Measurements from ENCODE around the gene GPR62.

The GPR62 gene

DNA sequence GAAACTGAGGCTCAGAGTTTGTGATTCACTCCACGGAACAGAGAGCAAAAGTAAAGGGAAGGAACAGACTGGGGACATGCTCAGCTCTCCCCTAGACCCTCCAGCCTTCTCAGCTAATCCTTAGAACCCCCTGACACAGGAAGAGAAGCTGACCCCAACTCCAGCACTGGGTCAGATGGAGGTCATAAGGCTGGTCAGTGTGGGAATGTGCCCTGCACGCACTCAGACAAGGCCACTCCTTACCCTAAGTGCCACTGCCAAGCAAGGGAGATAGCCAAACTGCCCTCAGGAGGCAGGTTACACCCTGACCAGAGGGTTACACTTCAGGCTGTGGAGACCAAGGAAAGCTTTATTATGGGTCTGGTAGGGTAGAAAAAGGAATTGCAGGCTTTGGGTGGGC, 39.3 kb downstream of the GPR62 start:
- FAIRE-seq (no peak), DNase-seq (ENCODE audit: insufficient read length, low spot score) (no peak)
- no peak for TF ChIP-seq POLR2A (IDR thresholded peaks at IDR 0.05; ENCODE audit: low read depth, low read length)

DNA sequence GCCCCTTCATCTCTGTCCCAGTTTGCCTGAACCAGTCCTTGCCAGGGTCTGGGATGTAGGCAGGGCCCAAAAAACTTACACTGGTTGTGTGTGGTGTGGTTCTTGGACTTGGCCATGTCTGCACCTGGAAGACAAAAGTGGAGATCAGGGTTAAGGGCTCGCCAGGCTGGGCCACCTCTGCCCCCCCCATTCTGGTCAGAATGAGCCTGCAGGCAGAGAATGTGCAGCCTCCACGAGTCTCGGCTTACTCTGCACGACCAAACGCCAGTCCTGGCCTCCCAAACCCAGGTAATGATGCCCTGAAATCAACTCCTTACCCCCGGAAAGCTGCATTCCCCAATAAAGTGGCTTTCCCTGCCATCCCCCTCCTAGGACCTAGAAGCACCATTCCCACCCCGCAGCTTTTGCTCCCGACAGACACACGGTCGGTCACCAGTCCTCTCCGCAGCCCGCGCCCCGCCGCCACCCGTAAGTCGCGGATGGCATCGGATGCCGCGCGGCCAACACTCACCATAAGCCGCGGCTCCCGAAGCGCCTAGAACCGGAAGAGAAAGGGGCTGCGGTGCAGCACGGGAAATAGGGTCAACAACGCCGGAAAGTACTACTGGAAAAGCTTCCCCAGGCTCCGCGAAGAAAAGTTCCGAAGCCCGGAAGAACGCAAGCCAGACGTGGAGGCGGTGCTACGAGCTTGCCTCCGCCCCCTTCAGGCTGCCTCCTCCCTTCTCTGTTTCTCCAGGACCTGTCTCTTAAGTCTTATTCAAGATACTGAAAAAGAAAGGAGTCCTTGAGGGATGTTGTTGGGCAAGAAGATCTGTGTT, 40.4 kb downstream of the GPR62 start, which contains the start of gene RPL29:
RPL29 (minus strand) TSS at position 550 of the 818 bp plus-strand sequence; CDS start at position 116, 434 bp downstream.
- peak; percentile 81 for TF ChIP-seq POLR2A (IDR thresholded peaks at IDR 0.05; ENCODE audit: low read depth, low read length)
- DNase-seq (ENCODE audit: insufficient read length, low spot score) (peak; percentile 88), FAIRE-seq (no peak)

DNA sequence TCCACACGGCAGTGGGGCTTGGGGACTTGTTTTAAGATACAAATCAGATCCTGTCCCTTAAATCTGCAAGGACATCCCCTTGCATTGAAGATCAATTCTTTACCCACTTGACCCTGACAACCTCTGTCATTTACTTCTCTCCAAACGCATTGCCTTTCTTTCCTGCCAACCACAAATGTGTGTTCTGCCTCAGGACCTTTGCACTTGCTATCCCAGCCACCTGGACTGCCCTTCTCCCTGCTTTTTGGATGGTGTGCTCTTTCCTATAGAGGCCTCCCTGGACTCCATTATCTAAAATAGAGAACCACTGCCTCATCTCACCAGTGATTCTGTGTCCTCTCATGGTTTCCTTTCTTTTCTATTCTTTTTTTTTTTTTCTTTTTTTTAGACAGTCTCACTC, 42.0 kb downstream of the GPR62 start:
- FAIRE-seq, result no peak
- no peak for DNase-seq (ENCODE audit: insufficient read length, low spot score)
- TF ChIP-seq POLR2A (IDR thresholded peaks at IDR 0.05; ENCODE audit: low read depth, low read length), result no peak

DNA sequence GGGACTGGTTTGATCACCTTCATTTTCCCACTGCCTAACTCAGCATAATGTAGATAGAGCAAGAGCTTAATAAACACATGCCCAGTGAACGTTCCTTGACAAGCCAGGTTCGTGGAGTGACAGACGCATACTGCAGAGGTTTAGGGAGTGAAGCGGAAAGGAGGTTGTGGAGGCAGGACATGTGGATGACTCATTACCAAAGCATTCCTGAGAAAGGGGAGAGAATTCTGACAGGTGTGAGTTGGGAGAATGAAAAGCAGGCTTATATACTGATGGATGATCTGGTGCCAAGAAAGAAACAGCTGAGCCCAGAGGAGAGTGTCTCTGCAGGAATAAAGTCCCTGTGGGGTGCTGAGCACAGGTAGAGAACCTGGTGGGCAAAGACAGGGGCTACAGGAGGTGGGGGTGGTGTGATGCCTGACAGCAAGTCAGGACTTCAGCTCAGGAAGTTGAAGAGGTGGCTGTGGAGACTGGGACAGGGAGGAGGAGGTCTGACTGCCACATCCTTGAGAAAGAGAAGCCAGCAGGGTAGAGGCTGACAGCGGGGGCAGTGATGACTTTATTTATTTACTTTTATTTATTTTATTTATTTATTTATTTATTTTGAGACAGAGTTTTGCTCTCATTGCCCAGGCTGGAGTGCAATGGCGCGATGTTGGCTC, 42.9 kb downstream of the GPR62 start:
- peak; percentile 82 for DNase-seq (ENCODE audit: insufficient read length, low spot score)
- TF ChIP-seq POLR2A (IDR thresholded peaks at IDR 0.05; ENCODE audit: low read depth, low read length), result no peak
- FAIRE-seq, result no peak

DNA sequence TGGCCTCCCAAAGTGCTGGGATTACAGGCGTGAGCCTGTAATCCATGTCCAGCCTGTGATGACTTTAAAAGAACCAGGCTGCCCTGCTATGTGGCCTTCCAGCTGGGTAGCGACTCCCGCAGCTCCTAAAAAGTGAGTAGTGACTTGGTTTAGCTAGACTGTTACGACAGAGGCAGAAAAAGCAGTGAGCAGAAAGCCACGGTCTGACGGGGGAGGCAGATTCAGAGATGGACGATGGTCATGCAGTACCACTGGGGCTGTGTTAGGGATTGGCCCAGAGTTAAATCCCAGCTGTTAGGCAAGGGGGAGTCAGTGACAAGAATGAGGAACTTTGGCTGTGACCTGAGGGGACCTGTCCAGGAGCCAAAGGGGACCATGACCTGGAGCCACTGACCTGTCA, 43.6 kb downstream of the GPR62 start:
- FAIRE-seq (no peak), DNase-seq (ENCODE audit: insufficient read length, low spot score) (no peak)
- no peak for TF ChIP-seq POLR2A (IDR thresholded peaks at IDR 0.05; ENCODE audit: low read depth, low read length)

DNA sequence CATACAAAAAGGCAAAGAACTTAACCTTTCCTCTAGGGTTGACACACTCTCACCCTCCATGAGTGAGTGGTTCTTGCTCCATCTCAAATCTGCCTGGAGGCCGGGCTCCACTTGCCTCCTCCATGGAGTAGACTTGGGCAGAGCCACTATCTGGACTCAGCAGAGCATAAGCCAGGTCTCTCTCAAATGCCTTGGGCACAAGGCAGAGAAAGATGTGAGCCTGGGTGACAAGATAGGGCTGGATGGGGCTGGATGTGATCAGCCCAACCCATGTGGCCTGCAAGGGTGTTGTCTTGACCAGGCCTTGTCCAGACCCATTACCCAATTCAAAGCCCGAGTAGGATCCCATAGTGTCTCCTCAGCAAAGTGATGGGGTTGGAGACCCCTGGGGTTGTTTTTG, 44.7 kb downstream of the GPR62 start:
- no peak for FAIRE-seq
- no peak for DNase-seq (ENCODE audit: insufficient read length, low spot score)
- no peak for TF ChIP-seq POLR2A (IDR thresholded peaks at IDR 0.05; ENCODE audit: low read depth, low read length)

DNA sequence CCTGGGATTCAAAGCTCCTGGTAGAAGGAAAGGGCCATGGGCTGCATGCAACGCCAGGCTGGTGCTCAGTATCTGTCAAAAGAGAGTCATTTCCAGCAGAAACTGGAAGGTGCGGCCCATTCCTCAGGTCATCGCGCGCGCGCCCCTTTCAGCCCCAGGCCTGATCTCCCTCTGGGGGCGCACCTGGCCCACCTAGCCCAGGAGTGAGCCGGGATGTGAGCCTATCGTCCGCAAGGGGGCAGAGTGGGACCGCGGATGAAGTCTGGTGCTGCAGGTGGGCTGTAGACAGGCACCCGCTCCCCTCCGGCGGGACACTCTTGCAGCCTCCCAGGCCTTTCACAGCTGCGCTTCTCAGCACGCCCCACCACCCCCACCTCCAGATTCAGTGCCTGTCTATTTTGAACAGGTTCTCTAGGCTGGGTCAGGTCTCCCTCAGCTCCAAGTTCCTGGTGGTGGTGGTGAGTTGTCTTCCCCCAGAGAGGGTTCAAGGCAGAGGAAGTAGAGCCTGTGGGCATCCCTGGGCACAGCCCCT, 46.3 kb downstream of the GPR62 start:
- DNase-seq (ENCODE audit: insufficient read length, low spot score) (peak; percentile 89), FAIRE-seq (no peak)

DNA sequence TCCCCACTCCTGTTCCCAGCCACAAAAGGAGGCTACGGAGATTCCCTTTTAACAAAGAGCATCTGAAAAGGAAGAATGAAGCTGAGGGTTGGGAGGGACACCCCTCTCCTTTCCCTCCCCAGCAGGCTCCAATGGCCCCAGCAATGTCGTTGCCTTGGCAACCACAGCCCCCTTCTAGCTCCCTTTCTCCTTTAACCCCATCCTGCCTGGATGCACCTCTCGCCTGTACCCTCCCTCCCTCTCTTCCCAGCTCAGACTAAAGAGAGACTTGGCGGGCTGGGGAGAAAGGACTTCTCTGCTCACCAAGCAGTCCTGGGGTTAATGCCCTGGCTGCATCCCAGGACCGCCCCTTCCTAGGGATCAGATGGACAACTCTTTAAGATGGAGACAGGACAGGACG, 47.6 kb downstream of the GPR62 start:
- no peak for TF ChIP-seq POLR2A (IDR thresholded peaks at IDR 0.05; ENCODE audit: low read depth, low read length)
- no peak for DNase-seq (ENCODE audit: insufficient read length, low spot score)
- no peak for FAIRE-seq

More for the DNA sequence above, 46.3 kb downstream of the GPR62 start:
- TF ChIP-seq POLR2A (IDR thresholded peaks at IDR 0.05; ENCODE audit: low read depth, low read length), result no peak

DNA sequence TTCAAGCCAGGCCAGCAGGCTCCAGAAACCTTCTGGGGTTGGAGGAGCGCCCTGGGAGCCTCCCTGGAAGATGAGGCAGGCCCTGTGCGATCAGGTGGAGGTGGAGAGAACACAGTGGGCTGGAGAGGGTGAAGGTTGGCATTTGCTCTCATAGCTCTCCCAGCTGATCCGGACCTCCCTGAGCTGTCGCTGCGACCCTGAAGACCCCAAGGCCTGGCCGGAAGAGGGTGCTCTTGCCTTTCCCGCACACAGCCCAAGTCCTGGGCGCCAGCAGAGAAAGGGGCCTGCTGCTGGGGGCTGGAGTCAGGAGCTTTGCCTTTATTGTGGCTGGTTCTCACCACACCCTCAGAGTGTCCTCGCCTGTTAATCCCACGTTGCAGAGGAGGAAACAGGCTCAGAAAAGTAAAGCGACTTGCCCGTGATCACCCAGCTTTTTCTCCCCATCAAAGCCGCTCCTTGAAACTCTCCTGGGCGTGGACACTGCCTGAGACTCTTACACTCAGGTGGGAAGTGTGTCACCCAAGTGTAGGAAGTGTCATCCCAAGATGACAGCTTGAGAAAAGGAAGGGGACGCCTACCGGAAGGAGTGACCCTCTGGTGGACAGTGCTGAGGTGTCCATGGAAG, 49.1 kb downstream of the GPR62 start:
- TF ChIP-seq POLR2A (IDR thresholded peaks at IDR 0.05; ENCODE audit: low read depth, low read length), result no peak
- FAIRE-seq, result no peak
- DNase-seq (ENCODE audit: insufficient read length, low spot score), result no peak

DNA sequence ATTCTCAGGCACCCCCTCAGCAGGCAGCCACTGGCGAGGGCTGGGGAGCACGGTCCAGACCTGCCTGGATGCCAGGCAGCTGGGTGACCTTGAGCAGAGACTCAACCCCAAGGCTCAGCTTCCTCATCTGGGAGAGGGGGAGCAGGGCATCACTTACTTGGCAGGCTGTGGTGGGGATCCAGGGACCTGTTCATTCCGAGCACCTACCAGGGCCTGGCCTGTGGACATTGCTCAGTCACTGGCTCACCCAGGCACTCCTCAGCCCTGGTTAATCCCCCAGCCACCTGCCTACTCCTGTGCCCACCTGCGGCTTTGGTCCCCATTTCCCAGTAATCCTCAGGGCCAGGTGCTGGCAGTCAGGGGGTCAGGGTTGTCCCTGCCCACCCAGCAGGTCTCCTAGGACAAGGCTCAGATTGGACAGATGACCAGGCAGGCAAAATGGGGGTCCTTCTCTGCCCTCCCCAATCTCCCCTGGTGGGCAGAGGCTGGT, 49.8 kb downstream of the GPR62 start:
- TF ChIP-seq POLR2A (IDR thresholded peaks at IDR 0.05; ENCODE audit: low read depth, low read length), result no peak
- no peak for FAIRE-seq

DNA sequence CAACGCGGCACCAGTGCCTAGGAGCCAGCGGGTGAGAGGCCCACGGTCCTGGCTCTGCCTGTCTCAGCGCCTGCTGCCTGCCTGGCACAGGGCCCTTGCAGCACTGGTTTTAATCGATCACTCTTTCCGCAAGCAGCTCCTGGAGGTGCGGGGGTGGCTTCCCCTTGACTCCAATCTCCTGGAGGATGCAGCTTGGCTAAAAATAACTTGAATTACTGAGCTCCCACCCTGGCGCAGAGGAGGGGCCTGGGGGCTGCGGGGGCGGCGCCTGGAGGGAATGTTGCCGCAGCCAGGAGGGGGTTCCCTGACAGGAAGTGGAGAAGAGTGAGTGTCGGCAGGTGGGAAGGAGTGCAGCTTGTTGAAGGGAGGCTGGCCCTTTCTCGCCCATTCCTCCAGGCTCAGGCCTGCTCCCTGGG, 50.4 kb downstream of the GPR62 start:
- FAIRE-seq, result no peak
- DNase-seq (ENCODE audit: insufficient read length, low spot score), result no peak
- TF ChIP-seq POLR2A (IDR thresholded peaks at IDR 0.05; ENCODE audit: low read depth, low read length), result no peak

More for the DNA sequence above, 49.8 kb downstream of the GPR62 start:
- DNase-seq (ENCODE audit: insufficient read length, low spot score), result no peak

DNA sequence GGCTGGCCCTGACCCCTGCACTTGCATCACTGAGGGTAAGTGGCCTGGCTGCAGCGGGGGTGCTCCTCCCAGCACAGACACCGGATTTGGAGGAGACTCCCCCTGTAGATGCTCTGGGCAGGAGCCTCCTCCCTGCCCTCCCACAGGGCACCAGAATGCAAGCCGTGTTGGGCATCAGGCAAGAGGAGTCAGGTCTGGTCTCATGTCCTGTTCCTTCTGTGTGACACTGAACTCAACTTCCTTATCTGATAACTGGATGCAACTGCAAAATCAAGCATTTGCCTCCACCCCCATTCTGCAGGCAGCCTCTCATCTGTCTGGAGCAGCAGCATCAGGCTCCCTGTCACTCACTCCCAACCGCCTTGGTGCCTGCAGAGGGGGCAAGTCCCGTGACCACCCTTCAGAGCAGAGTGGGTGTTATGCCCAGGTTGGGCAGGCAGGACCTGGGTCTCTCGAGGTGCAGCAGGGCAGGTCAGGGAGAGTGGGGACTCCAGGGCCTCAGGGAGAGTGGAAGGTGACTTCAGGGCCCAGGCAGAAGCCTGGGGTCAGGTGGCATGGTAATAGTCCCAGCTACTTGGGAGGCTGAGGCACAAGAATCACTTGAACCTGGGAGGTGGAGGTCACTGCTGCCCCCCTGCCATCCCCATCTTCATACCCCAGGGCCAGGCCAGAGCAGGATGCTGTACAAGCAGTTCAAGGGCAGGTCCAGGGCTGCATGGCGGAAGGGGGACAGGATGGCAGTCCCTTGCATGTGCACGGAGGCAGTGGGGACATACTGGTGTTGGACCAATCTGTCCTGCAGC, 51.0 kb downstream of the GPR62 start:
- FAIRE-seq, result no peak
- DNase-seq (ENCODE audit: insufficient read length, low spot score), result no peak
- no peak for TF ChIP-seq POLR2A (IDR thresholded peaks at IDR 0.05; ENCODE audit: low read depth, low read length)

DNA sequence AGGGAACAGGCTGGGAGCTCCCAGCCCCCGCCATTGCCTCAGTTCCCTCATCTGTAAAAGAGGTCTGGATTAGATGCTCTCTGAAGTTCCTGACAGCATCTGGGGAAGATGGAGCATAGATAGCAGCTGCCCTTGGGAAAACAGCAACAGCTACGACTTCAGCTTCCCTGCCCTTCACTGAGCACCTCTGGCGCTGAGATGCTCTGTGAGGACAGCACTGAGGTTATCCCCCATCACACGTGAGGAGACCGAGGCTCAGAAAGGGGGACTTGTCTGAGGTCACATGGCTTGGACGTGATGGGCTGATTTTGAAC, 51.6 kb downstream of the GPR62 start:
- DNase-seq (ENCODE audit: insufficient read length, low spot score) (no peak), FAIRE-seq (no peak)
- TF ChIP-seq POLR2A (IDR thresholded peaks at IDR 0.05; ENCODE audit: low read depth, low read length), result no peak

Data from H54 (cell line).